BJ (cell line): ENCODE results near the gene DCAF11. TPM values are rescaled to one million over a fixed set of nuclear protein-coding genes. Genes with fewer than 3 reads are reported as not detected.

ENCODE experiments used
- CTCF ChIA-PET: fragments of 350-600 bp; formaldehyde crosslinking; extraction: SDS; loops from one replicate; lab custom pipeline; 2021; ENCODE audit warnings: antibody characterized with exemption, inconsistent platforms; lab: Yijun Ruan, JAX
- POLR2A ChIA-PET: fragments of 300-600 bp; sonication (Branson Sonifier 250); formaldehyde crosslinking; extraction: SDS; loops from one replicate; lab custom pipeline; 2021; ENCODE audit warnings: antibody characterized with exemption; lab: Charles Lee
- DNase-seq: peaks from one replicate; pipeline ENCODE4 v3.0.0-alpha.2; 2011; ENCODE audit warnings: low read depth
- H3K27me3 ChIP-seq: 2 replicates; pipeline ENCODE4 v1.6.0; 2011; ENCODE audit warnings: low read length; ENCODE audit not compliant: control insufficient read depth, insufficient read depth
- H3K36me3 ChIP-seq: 2 replicates; pipeline ENCODE4 v1.5.1; 2011; ENCODE audit warnings: low read length; ENCODE audit not compliant: control insufficient read depth, insufficient read depth
- H3K4me3 ChIP-seq: 2 replicates; pipeline ENCODE4 v1.5.1; 2011; ENCODE audit warnings: low read depth, mild to moderate bottlenecking, control low read depth, low read length
- polyA plus RNA-seq: library from polyadenylated mRNA; depleted of rRNA; stranded (reverse); fragments of >200 nt; gene quantifications from 2 replicates; pipeline ENCODE4 v1.2.3, GENCODE V29; 2011
- TF ChIP-seq, protein P1 (sequence below): IDR thresholded peaks from 2 replicates; pipeline ENCODE4 v1.5.1; 2011; ENCODE audit warnings: low read depth, mild to moderate bottlenecking, control low read depth, inconsistent platforms, low read length, moderate library complexity; ENCODE audit not compliant: insufficient read depth

The DCAF11 gene
- polyA plus RNA-seq, 1 experiment = 50.0 TPM

DNA sequence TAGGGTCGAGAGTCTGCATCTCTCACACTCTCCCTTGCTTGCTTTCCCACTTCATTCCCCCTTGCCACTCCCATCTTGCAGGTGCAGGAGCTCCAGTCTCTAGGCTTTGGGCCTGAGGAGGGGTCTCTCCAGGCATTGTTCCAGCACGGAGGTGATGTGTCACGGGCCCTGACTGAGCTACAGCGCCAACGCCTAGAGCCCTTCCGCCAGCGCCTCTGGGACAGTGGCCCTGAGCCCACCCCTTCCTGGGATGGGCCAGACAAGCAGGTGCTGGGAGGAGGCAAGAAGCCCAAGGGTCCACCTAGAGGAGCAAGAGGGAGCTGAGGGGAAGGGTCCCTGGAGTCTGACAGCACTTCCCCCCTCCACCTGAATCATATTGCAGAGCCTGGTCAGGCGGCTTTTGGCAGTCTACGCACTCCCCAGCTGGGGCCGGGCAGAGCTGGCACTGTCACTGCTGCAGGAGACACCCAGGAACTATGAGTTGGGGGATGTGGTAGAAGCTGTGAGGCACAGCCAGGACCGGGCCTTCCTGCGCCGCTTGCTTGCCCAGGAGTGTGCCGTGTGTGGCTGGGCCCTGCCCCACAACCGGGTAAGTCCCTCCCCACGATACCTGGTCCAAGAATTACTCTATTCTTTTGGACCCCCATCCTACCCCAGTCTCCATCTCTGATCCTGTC lies 37.0 kb downstream of the DCAF11 start:
- ChIA-PET POLR2A (interaction anchor here (1.2 kb wide), 1 partner anchor 10 kb away, joined by 3 read pairs; the partner anchor contains the start of gene IRF9), CTCF (interaction anchor here (1.8 to 4.0 kb wide), 2 partner anchors 9 to 61 kb away, joined by 8 to 35 read pairs; partner anchors contain the start of gene IRF9)
- peaks cover 40% of the 10 kb centered on the region for H3K36me3 ChIP-seq

DNA sequence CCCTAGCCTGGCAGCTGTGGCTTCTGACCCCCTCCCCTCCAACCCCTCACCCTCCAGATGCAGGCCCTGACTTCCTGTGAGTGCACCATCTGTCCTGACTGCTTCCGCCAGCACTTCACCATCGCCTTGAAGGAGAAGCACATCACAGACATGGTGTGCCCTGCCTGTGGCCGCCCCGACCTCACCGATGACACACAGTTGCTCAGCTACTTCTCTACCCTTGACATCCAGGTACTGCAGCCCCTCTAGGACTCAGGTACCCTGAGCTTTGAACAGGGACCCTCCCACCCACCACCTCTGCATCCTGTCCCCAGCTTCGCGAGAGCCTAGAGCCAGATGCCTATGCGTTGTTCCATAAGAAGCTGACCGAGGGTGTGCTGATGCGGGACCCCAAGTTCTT lies 40.5 kb downstream of the DCAF11 start:
- CTCF ChIA-PET = interaction anchor here (1.0 kb wide), 1 partner anchor 20 kb away, joined by 3 read pairs; no protein-coding TSS in a partner anchor
- Histone ChIP-seq H3K4me3 (no peak overlapping the region), H3K36me3 (peaks cover 51% of the 10 kb centered on the region), H3K27me3 (no peaks in the 10 kb centered on the region)
- POLR2A ChIA-PET = no interaction called here
- TF ChIP-seq, protein P1, sequence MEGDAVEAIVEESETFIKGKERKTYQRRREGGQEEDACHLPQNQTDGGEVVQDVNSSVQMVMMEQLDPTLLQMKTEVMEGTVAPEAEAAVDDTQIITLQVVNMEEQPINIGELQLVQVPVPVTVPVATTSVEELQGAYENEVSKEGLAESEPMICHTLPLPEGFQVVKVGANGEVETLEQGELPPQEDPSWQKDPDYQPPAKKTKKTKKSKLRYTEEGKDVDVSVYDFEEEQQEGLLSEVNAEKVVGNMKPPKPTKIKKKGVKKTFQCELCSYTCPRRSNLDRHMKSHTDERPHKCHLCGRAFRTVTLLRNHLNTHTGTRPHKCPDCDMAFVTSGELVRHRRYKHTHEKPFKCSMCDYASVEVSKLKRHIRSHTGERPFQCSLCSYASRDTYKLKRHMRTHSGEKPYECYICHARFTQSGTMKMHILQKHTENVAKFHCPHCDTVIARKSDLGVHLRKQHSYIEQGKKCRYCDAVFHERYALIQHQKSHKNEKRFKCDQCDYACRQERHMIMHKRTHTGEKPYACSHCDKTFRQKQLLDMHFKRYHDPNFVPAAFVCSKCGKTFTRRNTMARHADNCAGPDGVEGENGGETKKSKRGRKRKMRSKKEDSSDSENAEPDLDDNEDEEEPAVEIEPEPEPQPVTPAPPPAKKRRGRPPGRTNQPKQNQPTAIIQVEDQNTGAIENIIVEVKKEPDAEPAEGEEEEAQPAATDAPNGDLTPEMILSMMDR = no peak
- no peak for DNase-seq

More for the DNA sequence above, 37.0 kb downstream of the DCAF11 start:
- TF ChIP-seq, protein P1 = no peak
- no peak for DNase-seq
- H3K4me3 ChIP-seq = no peak overlapping the region
- no peaks in the 10 kb centered on the region for H3K27me3 ChIP-seq

DNA sequence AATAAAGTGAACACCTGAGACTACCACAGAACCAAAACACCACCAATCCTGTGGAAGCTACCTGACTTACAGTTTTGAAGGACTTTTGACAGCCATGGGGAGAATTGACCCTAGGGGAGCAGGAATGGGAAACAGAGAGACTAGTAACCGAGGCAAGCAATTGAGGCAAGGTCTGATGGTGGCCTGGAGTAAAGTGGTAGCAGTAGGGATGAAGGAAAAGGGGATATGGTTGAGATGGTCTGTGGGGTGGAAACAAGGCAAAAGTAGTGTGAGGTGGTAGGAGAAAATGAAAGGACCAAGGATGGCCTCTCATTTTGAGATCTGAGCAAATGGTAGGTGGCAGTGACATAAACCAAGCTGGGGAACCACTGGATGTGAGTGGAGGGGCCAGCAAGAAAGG lies 42.3 kb downstream of the DCAF11 start:
- POLR2A ChIA-PET = interaction anchor here (0.6 kb wide), 1 partner anchor 12 kb away, joined by 6 read pairs; no protein-coding TSS in a partner anchor
- TF ChIP-seq, protein P1 = no peak
- CTCF ChIA-PET = interaction anchor here (1.5 kb wide), 1 partner anchor 42 kb away, joined by 3 read pairs; the partner anchor contains the start of genes DCAF11 and NRL
- DNase-seq = no peak
- Histone ChIP-seq H3K27me3 (no peaks in the 10 kb centered on the region), H3K36me3 (peaks cover 40% of the 10 kb centered on the region), H3K4me3 (no peak overlapping the region)

DNA sequence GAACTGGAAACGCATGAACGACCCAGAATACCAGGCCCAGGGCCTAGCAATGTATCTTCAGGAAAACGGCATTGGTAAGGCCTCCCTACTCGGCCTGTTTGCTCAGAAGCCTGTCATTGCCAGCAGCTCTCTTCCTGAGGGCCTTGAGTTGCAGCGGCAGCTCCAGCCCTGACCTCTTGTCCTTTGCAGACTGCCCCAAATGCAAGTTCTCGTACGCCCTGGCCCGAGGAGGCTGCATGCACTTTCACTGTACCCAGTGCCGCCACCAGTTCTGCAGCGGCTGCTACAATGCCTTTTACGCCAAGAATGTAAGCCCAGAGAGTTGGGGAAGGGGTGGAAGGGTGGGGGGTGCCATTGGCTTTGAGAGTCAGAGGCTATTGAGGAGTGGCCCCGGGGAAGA lies 42.8 kb downstream of the DCAF11 start:
- Histone ChIP-seq H3K36me3 (peaks cover 40% of the 10 kb centered on the region), H3K4me3 (no peak overlapping the region), H3K27me3 (no peaks in the 10 kb centered on the region)
- TF ChIP-seq, protein P1 = no peak
- no peak for DNase-seq
- ChIA-PET POLR2A (no interaction called here), CTCF (interaction anchor here (1.5 kb wide), 1 partner anchor 43 kb away, joined by 3 read pairs; the partner anchor contains the start of genes DCAF11 and NRL)

DNA sequence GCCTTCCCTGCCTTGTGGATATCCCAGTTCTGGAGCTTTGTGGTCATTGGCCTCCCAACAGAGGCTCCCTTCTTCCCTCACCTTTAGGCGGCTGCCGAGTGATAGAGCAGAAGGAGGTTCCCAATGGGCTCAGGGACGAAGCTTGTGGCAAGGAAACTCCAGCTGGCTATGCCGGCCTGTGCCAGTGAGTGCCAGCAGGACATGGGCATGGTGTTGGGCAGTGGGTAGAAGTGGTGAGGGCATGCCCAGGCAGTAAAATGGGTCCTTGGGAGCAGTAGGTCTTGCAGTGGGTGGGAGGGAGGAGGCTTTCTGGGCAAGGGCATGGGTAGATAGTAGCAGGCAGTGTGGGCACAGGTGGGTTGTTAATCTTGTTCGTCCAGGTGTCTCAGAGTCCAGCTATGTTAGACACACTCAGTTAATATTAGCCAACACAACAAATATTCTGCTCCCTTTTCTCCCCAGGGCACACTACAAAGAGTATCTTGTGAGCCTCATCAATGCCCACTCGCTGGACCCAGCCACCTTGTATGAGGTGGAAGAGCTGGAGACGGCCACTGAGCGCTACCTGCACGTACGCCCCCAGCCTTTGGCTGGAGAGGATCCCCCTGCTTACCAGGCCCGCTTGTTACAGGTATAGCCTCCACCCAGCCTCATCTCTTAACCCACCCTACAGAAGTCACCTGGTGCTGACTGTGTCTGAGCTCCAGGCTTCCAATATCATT lies 45.4 kb downstream of the DCAF11 start:
- no peak for DNase-seq
- ChIA-PET POLR2A (no interaction called here), CTCF (interaction anchor here (0.8 to 4.6 kb wide), 15 partner anchors 9 to 272 kb away, joined by 3 to 39 read pairs (median 7); partner anchors contain the start of genes DCAF11, EMC9, IPO4 and NRL)
- TF ChIP-seq, protein P1 = no peak
- Histone ChIP-seq H3K36me3 (peaks cover 55% of the 10 kb centered on the region), H3K27me3 (no peaks in the 10 kb centered on the region), H3K4me3 (no peak overlapping the region)
